ENCODE data around the gene EOLA2.

The EOLA2 gene

DNA sequence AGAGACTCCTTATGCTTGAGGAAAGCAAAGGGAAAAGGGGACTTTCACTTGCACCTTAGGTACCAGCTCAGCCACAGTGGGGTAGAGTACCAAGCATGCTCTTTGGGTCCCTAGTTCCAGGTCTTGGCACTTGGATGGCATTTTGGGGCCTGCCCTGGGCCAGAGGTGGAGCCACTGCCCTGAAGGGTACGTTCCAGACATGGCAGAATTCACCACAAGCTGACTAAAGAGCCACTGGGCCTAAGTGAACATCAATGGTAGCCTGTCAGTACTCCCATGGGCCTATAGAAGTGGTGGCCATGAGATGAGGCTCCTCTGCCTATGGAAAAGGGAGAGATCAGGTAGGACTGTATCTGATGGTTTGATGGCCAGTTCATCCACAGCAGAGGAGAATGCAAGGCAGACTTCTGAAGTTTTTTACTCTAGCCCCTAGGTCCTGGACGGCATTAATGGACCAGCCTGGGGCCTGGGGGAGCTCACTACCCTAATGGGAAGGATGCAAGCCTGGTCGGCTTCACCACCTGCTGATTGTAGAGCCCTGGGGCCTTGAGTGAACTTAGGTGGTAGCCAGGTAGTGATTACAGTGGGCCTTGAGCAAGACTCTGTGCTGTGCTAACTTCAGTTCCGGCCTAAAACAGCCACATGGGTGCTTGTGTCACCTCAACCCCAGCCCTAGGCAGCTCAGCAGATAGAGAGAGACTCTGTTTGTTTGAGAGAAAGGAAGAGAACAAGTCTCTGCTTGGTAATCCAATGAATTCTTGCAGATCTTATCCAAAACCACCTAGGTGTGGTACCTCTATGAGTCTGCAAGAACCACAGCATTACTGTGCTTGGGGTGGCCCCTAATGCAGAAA lies 28.7 kb downstream of the EOLA2 start:
- no peak for TF ChIP-seq SNAI2 (CRISPR knock-in tag; IDR thresholded peaks at IDR 0.05)
- TF ChIP-seq ZC3H10 (CRISPR knock-in tag; IDR thresholded peaks at IDR 0.05): no peak
- no peak for TF ChIP-seq ZNF565 (CRISPR knock-in tag; conservative IDR thresholded peaks at IDR 0.05; ENCODE audit: low read depth)
- no peak for TF ChIP-seq ARNTL (CRISPR knock-in tag; IDR thresholded peaks at IDR 0.05; ENCODE audit: borderline replicate concordance, low read depth)
- no peak for TF ChIP-seq ISL1 (CRISPR knock-in tag; IDR thresholded peaks at IDR 0.05)
- no peak for ATAC-seq

DNA sequence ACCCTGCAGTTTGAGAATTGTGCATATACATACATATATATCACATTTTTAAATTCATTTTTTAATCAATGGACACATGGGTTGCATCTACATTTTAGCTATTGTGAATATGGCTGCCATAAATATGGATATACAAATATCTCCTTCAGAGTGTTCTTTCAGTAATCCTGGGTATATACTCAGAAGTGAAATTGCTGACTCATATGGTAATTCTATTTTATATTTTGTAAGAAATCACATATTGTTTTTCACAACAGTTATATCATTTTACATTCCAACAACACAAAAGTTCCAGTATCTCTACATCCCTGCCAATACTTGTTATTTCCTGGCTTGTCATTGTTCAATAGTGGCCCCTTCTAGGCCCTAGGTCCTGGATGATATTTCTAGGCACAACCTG lies 29.6 kb downstream of the EOLA2 start:
- TF ChIP-seq SNAI2 (CRISPR knock-in tag; IDR thresholded peaks at IDR 0.05): no peak
- TF ChIP-seq, protein P1, sequence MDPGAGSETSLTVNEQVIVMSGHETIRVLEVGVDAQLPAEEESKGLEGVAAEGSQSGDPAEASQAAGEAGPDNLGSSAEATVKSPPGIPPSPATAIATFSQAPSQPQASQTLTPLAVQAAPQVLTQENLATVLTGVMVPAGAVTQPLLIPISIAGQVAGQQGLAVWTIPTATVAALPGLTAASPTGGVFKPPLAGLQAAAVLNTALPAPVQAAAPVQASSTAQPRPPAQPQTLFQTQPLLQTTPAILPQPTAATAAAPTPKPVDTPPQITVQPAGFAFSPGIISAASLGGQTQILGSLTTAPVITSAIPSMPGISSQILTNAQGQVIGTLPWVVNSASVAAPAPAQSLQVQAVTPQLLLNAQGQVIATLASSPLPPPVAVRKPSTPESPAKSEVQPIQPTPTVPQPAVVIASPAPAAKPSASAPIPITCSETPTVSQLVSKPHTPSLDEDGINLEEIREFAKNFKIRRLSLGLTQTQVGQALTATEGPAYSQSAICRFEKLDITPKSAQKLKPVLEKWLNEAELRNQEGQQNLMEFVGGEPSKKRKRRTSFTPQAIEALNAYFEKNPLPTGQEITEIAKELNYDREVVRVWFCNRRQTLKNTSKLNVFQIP (CRISPR knock-in tag; IDR thresholded peaks at IDR 0.05; ENCODE audit: borderline replicate concordance, low read depth): no peak
- TF ChIP-seq RARB (CRISPR knock-in tag; IDR thresholded peaks at IDR 0.05): no peak
- no peak for TF ChIP-seq ISL1 (CRISPR knock-in tag; IDR thresholded peaks at IDR 0.05)
- no peak for TF ChIP-seq OSR1 (CRISPR knock-in tag; IDR thresholded peaks at IDR 0.05)
- TF ChIP-seq ZNF8 (CRISPR knock-in tag; IDR thresholded peaks at IDR 0.05): no peak
- TF ChIP-seq TCF4 (CRISPR knock-in tag; IDR thresholded peaks at IDR 0.05; ENCODE audit: borderline replicate concordance): no peak
- no peak for TF ChIP-seq BACH2 (CRISPR knock-in tag; IDR thresholded peaks at IDR 0.05; ENCODE audit: borderline replicate concordance)
- TF ChIP-seq ARNTL (CRISPR knock-in tag; IDR thresholded peaks at IDR 0.05; ENCODE audit: borderline replicate concordance, low read depth): no peak
- TF ChIP-seq, protein P2, sequence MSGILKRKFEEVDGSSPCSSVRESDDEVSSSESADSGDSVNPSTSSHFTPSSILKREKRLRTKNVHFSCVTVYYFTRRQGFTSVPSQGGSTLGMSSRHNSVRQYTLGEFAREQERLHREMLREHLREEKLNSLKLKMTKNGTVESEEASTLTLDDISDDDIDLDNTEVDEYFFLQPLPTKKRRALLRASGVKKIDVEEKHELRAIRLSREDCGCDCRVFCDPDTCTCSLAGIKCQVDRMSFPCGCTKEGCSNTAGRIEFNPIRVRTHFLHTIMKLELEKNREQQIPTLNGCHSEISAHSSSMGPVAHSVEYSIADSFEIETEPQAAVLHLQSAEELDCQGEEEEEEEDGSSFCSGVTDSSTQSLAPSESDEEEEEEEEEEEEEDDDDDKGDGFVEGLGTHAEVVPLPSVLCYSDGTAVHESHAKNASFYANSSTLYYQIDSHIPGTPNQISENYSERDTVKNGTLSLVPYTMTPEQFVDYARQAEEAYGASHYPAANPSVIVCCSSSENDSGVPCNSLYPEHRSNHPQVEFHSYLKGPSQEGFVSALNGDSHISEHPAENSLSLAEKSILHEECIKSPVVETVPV (CRISPR knock-in tag; IDR thresholded peaks at IDR 0.05): no peak
- TF ChIP-seq, protein P3, sequence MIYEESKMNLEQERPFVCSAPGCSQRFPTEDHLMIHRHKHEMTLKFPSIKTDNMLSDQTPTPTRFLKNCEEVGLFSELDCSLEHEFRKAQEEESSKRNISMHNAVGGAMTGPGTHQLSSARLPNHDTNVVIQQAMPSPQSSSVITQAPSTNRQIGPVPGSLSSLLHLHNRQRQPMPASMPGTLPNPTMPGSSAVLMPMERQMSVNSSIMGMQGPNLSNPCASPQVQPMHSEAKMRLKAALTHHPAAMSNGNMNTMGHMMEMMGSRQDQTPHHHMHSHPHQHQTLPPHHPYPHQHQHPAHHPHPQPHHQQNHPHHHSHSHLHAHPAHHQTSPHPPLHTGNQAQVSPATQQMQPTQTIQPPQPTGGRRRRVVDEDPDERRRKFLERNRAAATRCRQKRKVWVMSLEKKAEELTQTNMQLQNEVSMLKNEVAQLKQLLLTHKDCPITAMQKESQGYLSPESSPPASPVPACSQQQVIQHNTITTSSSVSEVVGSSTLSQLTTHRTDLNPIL (CRISPR knock-in tag; IDR thresholded peaks at IDR 0.05; ENCODE audit: low read depth): no peak
- TF ChIP-seq, protein P4, sequence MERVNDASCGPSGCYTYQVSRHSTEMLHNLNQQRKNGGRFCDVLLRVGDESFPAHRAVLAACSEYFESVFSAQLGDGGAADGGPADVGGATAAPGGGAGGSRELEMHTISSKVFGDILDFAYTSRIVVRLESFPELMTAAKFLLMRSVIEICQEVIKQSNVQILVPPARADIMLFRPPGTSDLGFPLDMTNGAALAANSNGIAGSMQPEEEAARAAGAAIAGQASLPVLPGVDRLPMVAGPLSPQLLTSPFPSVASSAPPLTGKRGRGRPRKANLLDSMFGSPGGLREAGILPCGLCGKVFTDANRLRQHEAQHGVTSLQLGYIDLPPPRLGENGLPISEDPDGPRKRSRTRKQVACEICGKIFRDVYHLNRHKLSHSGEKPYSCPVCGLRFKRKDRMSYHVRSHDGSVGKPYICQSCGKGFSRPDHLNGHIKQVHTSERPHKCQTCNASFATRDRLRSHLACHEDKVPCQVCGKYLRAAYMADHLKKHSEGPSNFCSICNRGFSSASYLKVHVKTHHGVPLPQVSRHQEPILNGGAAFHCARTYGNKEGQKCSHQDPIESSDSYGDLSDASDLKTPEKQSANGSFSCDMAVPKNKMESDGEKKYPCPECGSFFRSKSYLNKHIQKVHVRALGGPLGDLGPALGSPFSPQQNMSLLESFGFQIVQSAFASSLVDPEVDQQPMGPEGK (CRISPR knock-in tag; IDR thresholded peaks at IDR 0.05; ENCODE audit: borderline replicate concordance): no peak
- no peak for TF ChIP-seq ZNF70 (CRISPR knock-in tag; IDR thresholded peaks at IDR 0.05)
- no peak for TF ChIP-seq PPARA (CRISPR knock-in tag; IDR thresholded peaks at IDR 0.05; ENCODE audit: borderline replicate concordance)
- no peak for TF ChIP-seq ZFP30 (CRISPR knock-in tag; IDR thresholded peaks at IDR 0.05)
- TF ChIP-seq GLIS3 (CRISPR knock-in tag; IDR thresholded peaks at IDR 0.05): no peak
- ATAC-seq: no peak

DNA sequence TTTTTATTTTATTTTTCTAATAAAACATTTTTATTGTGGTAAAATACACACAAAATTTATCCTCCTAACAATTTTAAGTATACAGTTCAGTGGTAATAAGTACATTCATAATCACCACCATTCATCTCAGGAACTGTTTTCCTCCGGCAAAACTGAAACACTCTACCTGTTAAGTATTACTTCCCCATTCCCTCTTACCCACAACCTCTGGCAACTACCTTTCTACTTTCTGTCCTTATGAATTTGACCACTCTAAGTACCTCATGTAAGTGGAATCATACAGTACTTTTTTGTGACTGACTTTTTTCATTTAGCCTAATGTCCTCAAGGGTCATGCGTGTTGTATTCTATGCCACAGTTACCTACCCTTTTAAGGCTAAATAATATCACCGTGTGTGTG lies 30.0 kb downstream of the EOLA2 start:
- no peak for ATAC-seq
- TF ChIP-seq ZNF565 (CRISPR knock-in tag; conservative IDR thresholded peaks at IDR 0.05; ENCODE audit: low read depth): no peak
- TF ChIP-seq ZFP3 (CRISPR knock-in tag; IDR thresholded peaks at IDR 0.05): no peak
- no peak for TF ChIP-seq ESRRG (CRISPR knock-in tag; IDR thresholded peaks at IDR 0.05)
- TF ChIP-seq ZC3H10 (CRISPR knock-in tag; IDR thresholded peaks at IDR 0.05): no peak
- TF ChIP-seq BACH2 (CRISPR knock-in tag; IDR thresholded peaks at IDR 0.05; ENCODE audit: borderline replicate concordance): no peak
- TF ChIP-seq, protein P3 (CRISPR knock-in tag; IDR thresholded peaks at IDR 0.05; ENCODE audit: low read depth): no peak
- TF ChIP-seq TOX (CRISPR knock-in tag; IDR thresholded peaks at IDR 0.05; ENCODE audit: borderline replicate concordance): no peak
- TF ChIP-seq TCF4 (CRISPR knock-in tag; IDR thresholded peaks at IDR 0.05; ENCODE audit: borderline replicate concordance): no peak
- TF ChIP-seq ZNF8 (CRISPR knock-in tag; IDR thresholded peaks at IDR 0.05): no peak
- TF ChIP-seq, protein P2 (CRISPR knock-in tag; IDR thresholded peaks at IDR 0.05): no peak
- no peak for TF ChIP-seq PPARA (CRISPR knock-in tag; IDR thresholded peaks at IDR 0.05; ENCODE audit: borderline replicate concordance)
- no peak for TF ChIP-seq GLIS3 (CRISPR knock-in tag; IDR thresholded peaks at IDR 0.05)
- TF ChIP-seq, protein P1 (CRISPR knock-in tag; IDR thresholded peaks at IDR 0.05; ENCODE audit: borderline replicate concordance, low read depth): no peak
- TF ChIP-seq ARNTL (CRISPR knock-in tag; IDR thresholded peaks at IDR 0.05; ENCODE audit: borderline replicate concordance, low read depth): no peak
- no peak for TF ChIP-seq OSR1 (CRISPR knock-in tag; IDR thresholded peaks at IDR 0.05)
- no peak for TF ChIP-seq ZNF70 (CRISPR knock-in tag; IDR thresholded peaks at IDR 0.05)

Measured in SK-N-SH treated with all-trans-retinoic acid at 6 μM for 48 hours (cell line).